ENCODE measurements around the gene DYRK3.

GRCh38 chr1:206590025-206590758 is 45.1 kb upstream of the DYRK3 start:
- TF ChIP-seq CTCF (IDR thresholded peaks at IDR 0.05) (no peak), POLR2A (IDR thresholded peaks at IDR 0.05) (no peak), POLR2AphosphoS5 (IDR thresholded peaks at IDR 0.05) (no peak)
